SK-N-SH (cell line): ENCODE data around the gene TMEM9.

Experiments
- CTCF ChIP-seq: fragments of 200-600 bp; sonication (generic); IDR thresholded peaks from 2 replicates; pipeline ENCODE4 v1.6.1; 2017; ENCODE audit warnings: antibody characterized with exemption, mild to moderate bottlenecking, moderate library complexity
- FOXM1 ChIP-seq: IDR thresholded peaks from 2 replicates; pipeline ENCODE4 v1.4.0; 2012; ENCODE audit warnings: low read depth, mild to moderate bottlenecking
- RXRA ChIP-seq: IDR thresholded peaks from 2 replicates; pipeline ENCODE4 v1.4.0; 2012; ENCODE audit warnings: low read depth, mild to moderate bottlenecking, borderline replicate concordance
- TAF1 ChIP-seq: IDR thresholded peaks from 2 replicates; pipeline ENCODE4 v1.6.1; 2012; ENCODE audit warnings: low read depth, mild to moderate bottlenecking, low read length, moderate library complexity, borderline replicate concordance
- YY1 ChIP-seq: IDR thresholded peaks from 2 replicates; pipeline ENCODE4 v1.4.0; 2012; ENCODE audit warnings: low read depth, mild to moderate bottlenecking

- no peak for TF ChIP-seq RXRA
- TF ChIP-seq YY1: no peak
- no peak for TF ChIP-seq FOXM1
- no peak for TF ChIP-seq CTCF
- TF ChIP-seq TAF1: no peak
Measured at GRCh38 chr1:201105688-201106087, 48.6 kb downstream of the TMEM9 start.
